CD4-positive, alpha-beta memory T cell (primary cell): ENCODE results near the gene TRAP1. TPM values are rescaled to one million over a fixed set of nuclear protein-coding genes. Genes with fewer than 3 reads are reported as not detected.

Experiments used
- CTCF ChIA-PET: fragments of 350-600 bp; sonication (Branson Sonifier 250); formaldehyde crosslinking; loops from one replicate; lab custom pipeline; 2021; ENCODE audit warnings: inconsistent platforms; ENCODE audit not compliant: partially characterized antibody; lab: Charles Lee
- POLR2A ChIA-PET: fragments of 350-600 bp; sonication (Branson Sonifier 250); formaldehyde crosslinking; loops from one replicate; lab custom pipeline; 2021; ENCODE audit not compliant: partially characterized antibody; lab: Charles Lee
- DNase-seq, 5 donors: peaks; one replicate each; pipeline versions ENCODE4 v3.0.0 to v3.0.0-alpha.2; 2020 to 2022; ENCODE audit warnings: mixed read lengths in 1 of 5
- H3K27ac ChIP-seq: one replicate; pipeline ENCODE4 v1.7.0; 2013; ENCODE audit warnings: low read depth, low read length
- H3K27me3 ChIP-seq: 2 replicates; pipeline ENCODE4 v1.7.0; 2013; ENCODE audit warnings: mild to moderate bottlenecking, low read length, moderate library complexity; ENCODE audit not compliant: insufficient read depth
- H3K36me3 ChIP-seq: 2 replicates; pipeline ENCODE4 v1.7.0; 2013; ENCODE audit warnings: mild to moderate bottlenecking, low read length, moderate library complexity; ENCODE audit not compliant: insufficient read depth
- H3K4me1 ChIP-seq: 2 replicates; pipeline ENCODE4 v1.7.0; 2013; ENCODE audit warnings: mild to moderate bottlenecking, low read length, moderate library complexity; ENCODE audit not compliant: insufficient read depth
- H3K4me3 ChIP-seq, 2 donors: one replicate each; pipeline ENCODE4 v1.7.0; 2013; ENCODE audit warnings: low read length in 2 of 2, mild to moderate bottlenecking in 1 of 2
- H3K9me3 ChIP-seq, 2 donors: one replicate each; pipeline ENCODE4 v1.7.0; 2013; ENCODE audit warnings: low read length in 2 of 2, control low read depth in 1 of 2; ENCODE audit not compliant: control insufficient read depth in 1 of 2
- H3K27ac Mint-ChIP-seq, 7 donors: one replicate each; pipeline ENCODE4 v1.8.0; 2020 to 2021; ENCODE audit warnings: mixed read lengths in 7 of 7, mild to moderate bottlenecking in 6 of 7, inconsistent platforms in 3 of 7, moderate library complexity in 3 of 7
- H3K27me3 Mint-ChIP-seq, 2 donors: one replicate each; pipeline ENCODE4 v1.8.0; 2020 to 2021; ENCODE audit warnings: mixed read lengths in 2 of 2
- H3K36me3 Mint-ChIP-seq, 2 donors: one replicate each; pipeline ENCODE4 v1.8.0; 2020 to 2021; ENCODE audit warnings: mixed read lengths in 2 of 2, inconsistent platforms in 1 of 2, mild to moderate bottlenecking in 1 of 2
- H3K4me1 Mint-ChIP-seq, 4 donors: one replicate each; pipeline ENCODE4 v1.8.0; 2020 to 2021; ENCODE audit warnings: mixed read lengths in 4 of 4, mild to moderate bottlenecking in 1 of 4
- H3K4me3 Mint-ChIP-seq, 8 donors: one replicate each; pipeline ENCODE4 v1.8.0; 2020 to 2021; ENCODE audit warnings: mixed read lengths in 8 of 8, mild to moderate bottlenecking in 7 of 8, moderate library complexity in 6 of 8, inconsistent platforms in 3 of 8
- H3K9me3 Mint-ChIP-seq, 8 donors: one replicate each; pipeline ENCODE4 v1.8.0; 2020 to 2021; ENCODE audit warnings: mixed read lengths in 8 of 8, mild to moderate bottlenecking in 5 of 8, inconsistent platforms in 3 of 8, moderate library complexity in 1 of 8
- intact Hi-C: fragments of 100-400 bp; cut with micrococcal nuclease; formaldehyde crosslinking; loops from one replicate; pipeline ENCODE4 v1.15.1; 2023
- polyA plus RNA-seq, 2 donors: library from polyadenylated mRNA; unstranded; fragments of 300-500 nt; fragmentation: Illumina TruSeq; gene quantifications; one replicate each; pipeline ENCODE4 v1.2.3, GENCODE V29; 2021
- total RNA-seq, 2 experiments: library from RNA; stranded (reverse); gene quantifications; one replicate each; pipeline ENCODE4 v1.2.3, GENCODE V29; 2021

Gene TRAP1
- total and polyA plus RNA-seq, 4 experiments from 2014 or later: 56.4 to 111 (median 80.1) TPM

- Mint-ChIP-seq H3K27ac (peak overlapping the region in 2 of 7 donors; percentile 24 to 70), H3K4me1 (peaks cover 7 to 22% (median 14%) of the 10 kb centered on the region in 4 donors), H3K4me3 (no peak overlapping the region), H3K36me3 (peaks cover 50 to 73% of the 10 kb centered on the region in 2 donors), H3K9me3 (no peaks in the 10 kb centered on the region), H3K27me3 (no peaks in the 10 kb centered on the region)
- Histone ChIP-seq H3K4me1 (peaks cover 5% of the 10 kb centered on the region), H3K36me3 (peaks cover 48% of the 10 kb centered on the region), H3K27me3 (no peaks in the 10 kb centered on the region), H3K27ac (no peak overlapping the region), H3K4me3 (no peak overlapping the region), H3K9me3 (no peaks in the 10 kb centered on the region)
- intact Hi-C loops: no loop called here
- ChIA-PET POLR2A (interaction anchor here (0.9 kb wide), 1 partner anchor 288 kb away, joined by 3 read pairs; no protein-coding TSS in a partner anchor), CTCF (no interaction called here)
- DNase-seq: no peak
Measured at GRCh38 chr16:3748307-3748706, 31.0 kb upstream of the TRAP1 start.

DNA sequence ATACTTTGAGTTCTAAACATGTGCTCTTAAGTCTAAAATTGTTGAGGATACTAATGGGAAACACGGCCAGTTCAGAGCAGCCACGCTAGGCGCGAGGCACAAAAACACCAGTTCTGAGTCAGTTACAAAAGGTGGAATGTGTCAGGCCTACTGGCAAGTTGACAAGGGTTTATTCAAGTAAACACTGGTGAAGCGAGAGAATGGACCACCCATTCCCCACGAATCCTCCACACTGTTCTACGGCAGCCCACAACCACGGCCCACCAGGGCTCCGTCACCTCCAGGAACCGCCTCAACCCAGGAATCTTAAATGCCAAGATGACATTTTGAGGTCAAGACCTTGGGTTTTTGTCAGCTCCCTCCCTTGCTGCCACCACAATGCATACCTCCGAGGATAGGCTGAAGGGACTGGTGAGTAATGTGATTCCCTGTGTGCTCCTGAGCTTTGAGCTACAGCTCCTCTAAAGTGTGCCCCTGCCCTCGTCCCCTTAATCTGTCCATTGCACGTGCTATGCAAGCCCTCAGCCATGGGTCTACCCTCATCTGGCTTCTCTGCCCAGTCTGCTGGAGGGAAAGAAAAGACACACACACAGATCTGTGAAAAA, 28.5 kb upstream of the TRAP1 start:
- no peak overlapping the region for H3K4me3 ChIP-seq
- H3K4me1 ChIP-seq: peaks cover 5% of the 10 kb centered on the region
- peaks cover 60% of the 10 kb centered on the region for H3K36me3 ChIP-seq
- H3K4me1 Mint-ChIP-seq: peaks cover 6 to 11% (median 11%) of the 10 kb centered on the region in 4 donors
- H3K9me3 Mint-ChIP-seq: no peaks in the 10 kb centered on the region
- no peaks in the 10 kb centered on the region for H3K9me3 ChIP-seq
- no peaks in the 10 kb centered on the region for H3K27me3 Mint-ChIP-seq
- ChIA-PET CTCF (no interaction called here), POLR2A (no interaction called here)
- intact Hi-C loops: no loop called here
- H3K36me3 Mint-ChIP-seq: peaks cover 50 to 77% of the 10 kb centered on the region in 2 donors
- H3K27me3 ChIP-seq: no peaks in the 10 kb centered on the region
- no peak overlapping the region for H3K4me3 Mint-ChIP-seq
- DNase-seq: no peak
- no peak overlapping the region for H3K27ac ChIP-seq
- peak overlapping the region in 2 of 7 donors; percentile 42 to 62 for H3K27ac Mint-ChIP-seq

GRCh38 chr16:3744018-3744417, 26.7 kb upstream of the TRAP1 start:
- no peaks in the 10 kb centered on the region for H3K4me1 ChIP-seq
- peaks cover 77% of the 10 kb centered on the region for H3K36me3 ChIP-seq
- no peaks in the 10 kb centered on the region for H3K4me1 Mint-ChIP-seq
- H3K4me3 ChIP-seq: no peak overlapping the region
- POLR2A ChIA-PET: no interaction called here
- no peak for DNase-seq
- H3K27ac ChIP-seq: no peak overlapping the region
- CTCF ChIA-PET: no interaction called here
- H3K27me3 ChIP-seq: no peaks in the 10 kb centered on the region
- H3K36me3 Mint-ChIP-seq: peaks cover 54 to 79% of the 10 kb centered on the region in 2 donors
- no peak overlapping the region for H3K4me3 Mint-ChIP-seq
- intact Hi-C loops: no loop called here
- no peaks in the 10 kb centered on the region for H3K9me3 ChIP-seq
- H3K27ac Mint-ChIP-seq: peak overlapping the region in 1 of 7 donors; percentile 35
- H3K9me3 Mint-ChIP-seq: no peaks in the 10 kb centered on the region
- no peaks in the 10 kb centered on the region for H3K27me3 Mint-ChIP-seq

DNA sequence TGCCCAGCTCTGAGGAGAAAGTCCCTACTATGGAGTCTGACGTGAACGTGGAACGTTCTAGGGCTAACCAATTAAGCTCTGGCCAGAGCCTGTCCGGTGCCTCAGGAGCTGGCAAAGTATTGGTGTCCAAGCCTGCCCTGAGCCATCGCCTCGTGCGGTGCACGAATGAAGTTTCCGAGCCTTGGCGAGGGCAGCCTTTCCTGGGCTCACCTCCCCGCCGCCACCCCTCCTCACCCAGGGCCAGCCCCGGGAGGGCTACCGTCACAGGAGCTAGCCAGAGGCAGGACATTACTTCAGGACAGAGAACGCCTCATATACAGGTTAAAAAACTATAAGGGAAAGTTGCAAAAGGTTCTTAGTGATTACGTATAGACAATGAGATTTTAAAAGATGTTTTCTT, 23.6 kb upstream of the TRAP1 start:
- no peaks in the 10 kb centered on the region for H3K9me3 Mint-ChIP-seq
- no peaks in the 10 kb centered on the region for H3K27me3 Mint-ChIP-seq
- Histone ChIP-seq H3K27me3 (no peaks in the 10 kb centered on the region), H3K4me3 (no peak overlapping the region), H3K27ac (no peak overlapping the region), H3K9me3 (no peaks in the 10 kb centered on the region), H3K4me1 (no peaks in the 10 kb centered on the region), H3K36me3 (peaks cover 83% of the 10 kb centered on the region)
- DNase-seq: no peak
- H3K4me1 Mint-ChIP-seq: no peaks in the 10 kb centered on the region
- no peak overlapping the region for H3K4me3 Mint-ChIP-seq
- peaks cover 63 to 88% of the 10 kb centered on the region in 2 donors for H3K36me3 Mint-ChIP-seq
- POLR2A ChIA-PET: no interaction called here
- CTCF ChIA-PET: no interaction called here
- H3K27ac Mint-ChIP-seq: no peak overlapping the region
- intact Hi-C loops: no loop called here

- no peaks in the 10 kb centered on the region for H3K27me3 Mint-ChIP-seq
- CTCF ChIA-PET: no interaction called here
Measured at GRCh38 chr16:3740186-3740585, 22.9 kb upstream of the TRAP1 start.

GRCh38 chr16:3739636-3740035, 22.3 kb upstream of the TRAP1 start:
- DNase-seq: no peak
- no peak overlapping the region for H3K4me3 Mint-ChIP-seq
- H3K27me3 Mint-ChIP-seq: no peaks in the 10 kb centered on the region
- peak overlapping the region in 1 of 7 donors; percentile 29 for H3K27ac Mint-ChIP-seq
- H3K4me3 ChIP-seq: no peak overlapping the region
- peaks cover 0 to 3% (median 0%) of the 10 kb centered on the region in 8 donors for H3K9me3 Mint-ChIP-seq
- no peak overlapping the region for H3K27ac ChIP-seq
- intact Hi-C loops: no loop called here
- H3K27me3 ChIP-seq: no peaks in the 10 kb centered on the region
- H3K36me3 Mint-ChIP-seq: peaks cover 63 to 87% of the 10 kb centered on the region in 2 donors
- no peaks in the 10 kb centered on the region for H3K9me3 ChIP-seq
- no peaks in the 10 kb centered on the region for H3K4me1 Mint-ChIP-seq
- no peaks in the 10 kb centered on the region for H3K4me1 ChIP-seq
- ChIA-PET CTCF (no interaction called here), POLR2A (no interaction called here)
- H3K36me3 ChIP-seq: peaks cover 84% of the 10 kb centered on the region

More at GRCh38 chr16:3740186-3740585, 22.9 kb upstream of the TRAP1 start:
- Histone ChIP-seq H3K4me3 (no peak overlapping the region), H3K36me3 (peaks cover 83% of the 10 kb centered on the region), H3K27me3 (no peaks in the 10 kb centered on the region), H3K27ac (no peak overlapping the region), H3K4me1 (no peaks in the 10 kb centered on the region), H3K9me3 (no peaks in the 10 kb centered on the region)
- DNase-seq: no peak
- intact Hi-C loops: no loop called here
- POLR2A ChIA-PET: no interaction called here
- Mint-ChIP-seq H3K9me3 (no peaks in the 10 kb centered on the region), H3K4me1 (no peaks in the 10 kb centered on the region), H3K4me3 (no peak overlapping the region), H3K27ac (no peak overlapping the region), H3K36me3 (peaks cover 63 to 87% of the 10 kb centered on the region in 2 donors)

GRCh38 chr16:3738541-3738940, 21.2 kb upstream of the TRAP1 start:
- CTCF ChIA-PET: no interaction called here

More at GRCh38 chr16:3738541-3738940, 21.2 kb upstream of the TRAP1 start:
- no peaks in the 10 kb centered on the region for H3K27me3 Mint-ChIP-seq
- no peaks in the 10 kb centered on the region for H3K4me1 ChIP-seq
- peaks cover 65 to 87% of the 10 kb centered on the region in 2 donors for H3K36me3 Mint-ChIP-seq
- H3K4me3 Mint-ChIP-seq: no peak overlapping the region
- H3K4me1 Mint-ChIP-seq: no peaks in the 10 kb centered on the region
- peaks cover 0 to 3% (median 0%) of the 10 kb centered on the region in 8 donors for H3K9me3 Mint-ChIP-seq
- no peaks in the 10 kb centered on the region for H3K27me3 ChIP-seq
- no peak overlapping the region for H3K4me3 ChIP-seq
- intact Hi-C loops: no loop called here
- H3K27ac ChIP-seq: no peak overlapping the region
- POLR2A ChIA-PET: no interaction called here
- H3K36me3 ChIP-seq: peaks cover 83% of the 10 kb centered on the region
- no peak for DNase-seq
- H3K27ac Mint-ChIP-seq: peak overlapping the region in 1 of 7 donors; percentile 23
- H3K9me3 ChIP-seq: no peaks in the 10 kb centered on the region
